ENCODE data around the gene GINS1. TPM values are rescaled to one million over a fixed set of nuclear protein-coding genes. Genes with fewer than 3 reads are reported as not detected.

Gene GINS1
- total RNA-seq, 1 experiment from 2014 or later: 6.0 TPM

DNA sequence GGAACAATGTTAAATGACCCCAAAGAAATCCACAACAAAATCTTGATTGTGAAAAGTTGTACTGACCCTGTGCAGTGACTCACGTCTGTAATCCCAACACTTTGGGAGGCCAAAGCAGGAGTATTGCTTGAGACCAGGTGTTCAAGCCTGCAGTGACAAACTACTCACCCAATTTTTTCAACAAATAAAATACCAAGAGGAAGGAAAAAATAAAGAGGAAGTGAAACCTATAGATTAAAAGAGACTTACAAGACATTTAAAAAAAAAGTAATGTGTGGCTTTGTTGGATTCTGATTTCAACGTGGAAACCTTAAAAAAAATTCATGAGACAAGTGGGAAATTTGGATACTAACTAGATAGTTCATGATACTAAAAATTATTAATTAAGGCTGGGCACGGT lies 31.9 kb downstream of the GINS1 start:
- no TSS peak for BruUV-seq (replicated peaks)
- intact Hi-C loops (cut with micrococcal nuclease): no loop called here
- TF ChIP-seq CTCF (IDR thresholded peaks at IDR 0.05; ENCODE audit: unreplicated experiment): no peak
- H3K36me3 Mint-ChIP-seq (ENCODE audit: insufficient read depth, unreplicated experiment): peaks cover 5% of the 10 kb centered on the region
- H3K27ac Mint-ChIP-seq (ENCODE audit: low read depth, unreplicated experiment): no peak overlapping the region
- peaks cover 11% of the 10 kb centered on the region for H3K4me1 Mint-ChIP-seq (ENCODE audit: insufficient read depth, unreplicated experiment)
- H3K9me3 Mint-ChIP-seq (ENCODE audit: unreplicated experiment): no peaks in the 10 kb centered on the region
- no peaks in the 10 kb centered on the region for H3K27me3 Mint-ChIP-seq (ENCODE audit: insufficient read depth, unreplicated experiment)
- H3K4me3 Mint-ChIP-seq (ENCODE audit: unreplicated experiment): no peak overlapping the region
- DNase-seq (ENCODE audit: unreplicated experiment): no peak
- ChIA-PET POLR2A (interaction anchor here (0.7 kb wide), 1 partner anchor 43 kb away, joined by 3 read pairs; no protein-coding TSS in a partner anchor), CTCF (no interaction called here)

GRCh38 chr20:25444556-25444955 lies 37.1 kb downstream of the GINS1 start:
- intact Hi-C loops (cut with micrococcal nuclease): no loop called here
- Mint-ChIP-seq H3K9me3 (ENCODE audit: unreplicated experiment) (no peaks in the 10 kb centered on the region), H3K36me3 (ENCODE audit: insufficient read depth, unreplicated experiment) (peaks cover 30% of the 10 kb centered on the region), H3K27ac (ENCODE audit: low read depth, unreplicated experiment) (no peak overlapping the region), H3K4me3 (ENCODE audit: unreplicated experiment) (no peak overlapping the region), H3K27me3 (ENCODE audit: insufficient read depth, unreplicated experiment) (no peaks in the 10 kb centered on the region), H3K4me1 (ENCODE audit: insufficient read depth, unreplicated experiment) (no peaks in the 10 kb centered on the region)
- BruUV-seq (replicated peaks): no TSS peak
- DNase-seq (ENCODE audit: unreplicated experiment): no peak
- CTCF ChIA-PET: interaction anchor here (0.6 kb wide), 1 partner anchor 1859 kb away, joined by 3 read pairs; no protein-coding TSS in a partner anchor
- POLR2A ChIA-PET: no interaction called here
- no peak for TF ChIP-seq CTCF (IDR thresholded peaks at IDR 0.05; ENCODE audit: unreplicated experiment)

GRCh38 chr20:25447671-25448070 lies 40.2 kb downstream of the GINS1 start:
- no peak for DNase-seq (ENCODE audit: unreplicated experiment)
- Mint-ChIP-seq H3K9me3 (ENCODE audit: unreplicated experiment) (no peaks in the 10 kb centered on the region), H3K27me3 (ENCODE audit: insufficient read depth, unreplicated experiment) (no peaks in the 10 kb centered on the region), H3K4me3 (ENCODE audit: unreplicated experiment) (no peak overlapping the region), H3K36me3 (ENCODE audit: insufficient read depth, unreplicated experiment) (peaks cover 30% of the 10 kb centered on the region), H3K27ac (ENCODE audit: low read depth, unreplicated experiment) (no peak overlapping the region), H3K4me1 (ENCODE audit: insufficient read depth, unreplicated experiment) (no peaks in the 10 kb centered on the region)
- intact Hi-C loops (cut with micrococcal nuclease): no loop called here
- TF ChIP-seq CTCF (IDR thresholded peaks at IDR 0.05; ENCODE audit: unreplicated experiment): no peak
- no TSS peak for BruUV-seq (replicated peaks)
- ChIA-PET CTCF (interaction anchor here (0.6 to 0.9 kb wide), 3 partner anchors 35 to 371 kb away, joined by 3 to 4 read pairs (median 3); no protein-coding TSS in a partner anchor), POLR2A (no interaction called here)

DNA sequence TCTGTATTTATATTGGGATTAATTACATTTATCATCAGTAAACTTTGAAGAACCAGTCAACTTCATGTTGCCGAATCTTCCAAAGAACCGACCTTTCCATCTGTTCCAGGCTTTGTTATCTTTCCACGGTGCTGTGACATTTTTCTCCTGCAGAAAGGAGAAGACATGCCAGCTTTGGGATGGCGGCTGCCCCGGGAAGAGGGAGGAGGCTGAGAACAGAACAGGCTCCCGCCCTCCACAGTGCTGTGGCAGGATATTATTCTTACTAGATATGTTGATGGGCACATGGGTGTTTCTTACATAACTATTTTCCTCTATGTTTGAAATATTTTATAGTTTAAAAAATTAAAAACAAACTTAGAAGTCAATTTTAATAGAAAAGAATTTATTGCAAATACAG lies 44.9 kb downstream of the GINS1 start:
- H3K36me3 Mint-ChIP-seq (ENCODE audit: insufficient read depth, unreplicated experiment): peaks cover 6% of the 10 kb centered on the region
- intact Hi-C loops (cut with micrococcal nuclease): no loop called here
- CTCF ChIA-PET: no interaction called here

More for the DNA sequence above, 44.9 kb downstream of the GINS1 start:
- H3K9me3 Mint-ChIP-seq (ENCODE audit: unreplicated experiment): no peaks in the 10 kb centered on the region
- H3K4me1 Mint-ChIP-seq (ENCODE audit: insufficient read depth, unreplicated experiment): no peaks in the 10 kb centered on the region
- POLR2A ChIA-PET: no interaction called here
- DNase-seq (ENCODE audit: unreplicated experiment): no peak
- no peaks in the 10 kb centered on the region for H3K27me3 Mint-ChIP-seq (ENCODE audit: insufficient read depth, unreplicated experiment)
- no TSS peak for BruUV-seq (replicated peaks)
- no peak overlapping the region for H3K4me3 Mint-ChIP-seq (ENCODE audit: unreplicated experiment)
- TF ChIP-seq CTCF (IDR thresholded peaks at IDR 0.05; ENCODE audit: unreplicated experiment): no peak
- H3K27ac Mint-ChIP-seq (ENCODE audit: low read depth, unreplicated experiment): no peak overlapping the region
